HS-5 (cell line): ENCODE data around the gene TSKU.
A peak's percentile ranks its signal among the peaks of the same experiment; 100 is the strongest.

Experiments
- DNase-seq: peaks from one replicate; pipeline ENCODE4 v3.0.0-alpha.2; 2012; ENCODE audit warnings: low read depth

TSKU gene

DNA sequence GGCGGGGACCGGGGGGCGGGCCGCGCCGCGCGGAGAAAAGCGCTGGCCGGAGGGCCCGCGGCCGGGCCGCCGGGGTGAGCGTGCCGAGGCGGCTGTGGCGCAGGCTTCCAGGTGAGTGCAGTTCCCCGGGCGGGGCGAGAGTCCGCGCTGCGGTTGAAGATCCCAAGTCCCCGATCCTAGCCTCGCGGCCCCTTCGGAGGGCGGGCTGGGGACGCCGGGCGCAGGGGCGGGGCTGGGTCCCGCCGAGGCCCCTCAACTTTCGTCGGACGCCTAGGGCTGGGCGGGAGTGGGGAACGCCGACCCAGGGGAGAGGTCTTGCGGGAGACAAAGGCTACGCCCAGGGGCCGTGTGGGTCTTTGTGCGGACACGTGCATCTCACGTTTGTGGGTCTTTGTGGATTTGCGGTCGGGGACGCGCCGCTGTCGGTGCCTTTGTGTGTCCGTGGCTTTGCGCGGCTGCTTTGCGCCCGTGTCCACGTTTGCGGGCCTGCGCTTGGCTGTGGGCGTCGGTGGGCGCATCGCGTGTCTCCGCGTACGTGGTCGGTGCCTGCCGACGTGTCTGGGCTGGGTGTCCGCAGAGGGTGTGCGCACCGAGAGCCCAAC, at the start of gene TSKU:
Gene TSKU (plus strand): TSS at position 63 of the 602 bp plus-strand sequence. CDS start 12,261 bp downstream, outside the sequence.
- no peak for DNase-seq

- DNase-seq: peak; percentile 41
Measured at GRCh38 chr11:76733906-76734305, 49.2 kb upstream of the TSKU start.

GRCh38 chr11:76734456-76735420, 48.4 kb upstream of the TSKU start:
- no peak for DNase-seq

DNA sequence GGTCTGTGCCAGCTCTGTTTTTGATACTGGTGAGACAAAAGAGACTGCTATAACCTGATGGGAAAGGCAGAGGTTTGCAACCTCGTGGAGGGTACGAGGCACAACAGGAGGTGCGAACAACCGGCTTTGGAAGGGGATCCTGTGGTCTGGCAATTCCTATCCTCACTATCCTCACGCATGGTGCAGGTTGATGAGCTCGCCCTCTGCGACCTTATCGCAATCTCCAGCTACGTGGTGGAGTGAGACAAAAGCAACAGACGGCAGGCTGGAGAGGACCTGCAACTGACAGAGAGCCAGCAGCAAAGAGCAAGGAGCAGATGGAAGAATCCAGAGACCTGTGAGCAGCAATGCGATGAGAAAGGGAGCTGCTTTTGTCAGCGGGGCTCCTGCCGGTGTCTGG, 47.3 kb upstream of the TSKU start:
- DNase-seq: no peak

GRCh38 chr11:76736266-76736665, 46.9 kb upstream of the TSKU start:
- DNase-seq: no peak

GRCh38 chr11:76736773-76737495, 46.2 kb upstream of the TSKU start:
- DNase-seq: no peak

DNA sequence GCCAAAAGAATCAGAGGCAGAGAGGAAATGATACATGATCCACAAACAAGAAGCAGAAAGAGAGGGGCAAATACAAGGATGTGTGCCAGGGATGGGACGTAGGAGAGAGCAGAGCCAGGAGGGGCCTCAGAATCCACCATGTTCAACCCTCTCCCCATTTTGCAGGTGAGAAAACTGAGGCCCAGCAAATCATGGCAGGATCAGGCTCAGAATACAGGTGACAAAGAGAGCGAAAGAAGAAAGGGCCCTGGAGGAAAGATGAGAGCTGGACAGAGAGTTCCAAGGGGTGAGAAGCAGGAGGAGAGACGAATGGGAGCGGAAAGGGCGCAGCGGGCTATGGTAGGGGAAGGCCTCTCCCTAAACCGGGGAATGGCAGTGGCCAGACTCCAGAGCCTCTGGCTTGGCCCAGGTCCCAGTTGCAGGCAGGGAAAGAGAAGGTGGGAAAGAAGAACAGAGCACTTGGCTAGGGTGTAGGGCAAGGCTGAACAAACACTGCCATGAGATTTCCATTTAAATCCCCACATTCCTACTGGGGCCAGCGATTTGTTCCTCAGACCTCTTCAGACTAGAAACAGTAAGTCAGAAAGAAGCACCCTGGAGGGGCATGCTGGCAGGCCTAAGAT, 44.4 kb upstream of the TSKU start:
- DNase-seq: no peak

- DNase-seq: no peak
Measured at GRCh38 chr11:76739798-76740197, 43.4 kb upstream of the TSKU start.

DNA sequence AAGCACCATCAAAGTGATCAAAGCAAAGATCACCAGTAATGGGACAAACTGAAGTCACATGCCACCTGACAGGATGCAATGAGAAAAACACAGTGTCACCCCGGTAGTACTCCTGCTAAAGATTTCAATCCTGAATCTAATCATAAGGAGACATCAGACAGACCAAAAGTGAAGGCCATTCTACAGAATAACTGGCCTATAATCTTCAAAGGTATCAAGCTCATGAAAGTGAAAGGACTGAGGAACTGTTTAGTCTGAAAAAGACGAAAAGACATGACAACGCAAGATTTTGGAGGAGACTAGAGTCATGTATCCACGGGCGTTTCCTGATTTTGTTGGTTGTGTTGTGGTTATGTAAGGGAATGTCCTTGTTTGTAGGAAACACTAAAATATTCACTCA, 42.4 kb upstream of the TSKU start:
- DNase-seq: no peak

DNA sequence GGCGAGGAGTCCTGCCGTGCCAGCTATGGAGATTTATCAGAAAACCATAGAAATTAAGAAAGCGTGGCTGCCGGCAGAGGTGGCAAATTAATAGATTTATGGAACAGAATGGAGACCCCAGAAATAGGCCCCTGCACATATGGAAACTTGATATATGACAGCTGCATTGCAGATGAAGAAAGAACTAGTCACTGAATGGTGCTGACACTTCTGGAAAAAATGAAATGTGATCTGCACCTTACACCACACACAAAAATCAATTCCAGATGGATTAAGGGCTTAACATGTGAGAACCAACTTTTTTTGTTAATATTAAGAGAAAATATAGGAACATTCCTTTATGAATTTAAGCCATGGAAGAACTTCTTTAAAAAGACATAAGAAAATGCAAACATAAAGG, 40.3 kb upstream of the TSKU start:
- peak; percentile 32 for DNase-seq

DNA sequence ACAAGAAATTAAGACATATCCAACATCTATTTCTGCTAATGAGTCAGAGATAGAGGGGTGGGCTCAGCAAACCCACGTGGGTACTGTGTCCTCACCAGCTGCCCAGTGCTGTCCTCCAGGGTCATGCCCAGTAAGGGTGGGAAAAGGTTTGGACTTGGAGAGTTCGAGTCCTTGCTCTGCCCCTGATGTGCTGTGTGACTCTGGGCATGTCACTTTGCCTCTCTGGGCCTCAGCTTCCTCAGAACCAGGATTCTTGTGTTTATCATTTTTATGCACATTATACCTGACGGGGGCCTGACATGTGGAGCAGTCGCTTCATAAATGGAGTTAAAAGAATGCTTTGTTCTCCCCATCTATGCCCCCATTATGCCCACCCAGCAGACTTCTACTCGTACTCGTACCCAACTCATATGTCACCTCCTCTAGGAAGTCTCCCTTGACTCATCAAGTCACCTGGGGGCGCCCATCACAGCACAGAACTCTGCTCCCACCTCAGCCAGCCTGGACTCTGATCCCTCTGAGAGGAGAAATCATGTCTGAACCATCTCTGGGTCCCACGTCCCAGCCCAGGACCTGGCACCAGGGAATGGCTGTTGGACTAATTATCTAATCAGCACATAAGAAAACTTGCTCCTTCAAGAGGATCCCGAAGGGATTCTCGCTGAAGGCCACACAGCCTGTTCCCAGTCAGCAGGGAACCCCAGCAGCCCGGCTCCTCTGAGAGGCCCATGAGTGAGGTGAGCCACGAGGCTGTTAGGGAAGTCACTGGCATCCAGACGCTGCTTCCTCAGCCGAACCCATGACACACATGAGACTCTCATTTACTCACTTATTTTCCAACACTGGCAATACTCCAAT, 38.7 kb upstream of the TSKU start:
- no peak for DNase-seq

GRCh38 chr11:76745044-76745376, 38.1 kb upstream of the TSKU start:
- no peak for DNase-seq

GRCh38 chr11:76745561-76746207, 37.5 kb upstream of the TSKU start:
- DNase-seq: no peak

DNA sequence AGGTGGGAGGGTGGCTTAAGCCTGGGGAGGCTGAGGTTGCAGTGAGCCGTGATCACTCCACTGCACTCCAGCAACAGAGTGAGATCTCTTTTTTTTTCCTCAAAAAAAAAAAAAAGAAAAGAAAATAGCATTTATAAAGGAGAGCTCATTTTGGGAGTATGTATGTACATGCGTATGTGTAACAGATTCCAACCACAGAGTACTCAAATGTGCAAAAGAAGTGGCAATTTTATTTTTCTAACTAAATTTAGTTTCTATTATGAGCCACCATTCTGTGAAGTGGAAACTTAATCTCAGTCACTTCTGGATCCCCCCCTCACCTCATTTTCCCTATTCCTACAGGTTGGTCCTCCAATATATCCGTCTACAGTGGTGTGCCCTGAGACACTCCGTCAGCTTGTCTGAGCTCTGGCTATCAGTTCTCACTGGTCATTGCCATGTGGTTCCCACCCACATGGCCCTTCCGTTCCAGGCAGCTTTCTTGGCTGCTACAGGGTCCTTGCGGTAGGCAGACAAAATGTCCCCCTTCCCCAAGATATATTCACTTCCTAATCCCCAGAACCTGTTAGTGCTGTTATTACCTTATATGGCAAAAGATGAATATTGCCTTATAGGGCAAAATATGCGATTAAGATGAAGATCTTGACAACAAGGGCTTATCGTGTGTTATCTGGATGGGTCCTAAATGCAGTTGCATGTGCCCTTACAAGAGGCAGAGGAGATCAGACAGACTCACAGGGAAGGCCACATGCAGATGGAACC, 35.8 kb upstream of the TSKU start:
- DNase-seq: no peak

- DNase-seq: no peak
Measured at GRCh38 chr11:76747915-76748860, 35.0 kb upstream of the TSKU start.

DNA sequence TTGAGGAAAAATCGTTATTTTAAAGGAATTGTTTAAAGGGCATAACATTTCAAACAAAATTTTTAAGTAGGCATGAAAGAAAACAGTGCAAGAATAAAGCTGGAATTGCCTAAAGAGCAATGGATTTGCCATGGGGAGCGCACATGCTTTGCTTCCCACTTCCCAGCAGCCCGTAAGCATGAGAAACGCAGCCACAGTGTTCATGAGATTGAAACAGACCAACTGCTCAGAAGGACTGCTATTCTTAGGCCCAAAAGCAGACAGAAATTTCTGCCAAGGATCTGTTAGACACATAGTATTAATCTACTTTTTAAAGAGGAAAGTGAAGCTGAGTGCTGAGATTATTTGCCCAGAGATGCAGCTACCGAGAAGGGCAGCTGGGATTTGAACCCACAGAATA, 34.2 kb upstream of the TSKU start:
- no peak for DNase-seq

- no peak for DNase-seq
Measured at GRCh38 chr11:76750067-76750466, 33.1 kb upstream of the TSKU start.

GRCh38 chr11:76750746-76751145, 32.4 kb upstream of the TSKU start:
- DNase-seq: no peak
